ELF-1 (cell line): ENCODE results near the gene MAP1B.
A peak's percentile ranks its signal among the peaks of the same experiment; 100 is the strongest.

Experiments
- DNase-seq: peaks from one replicate; pipeline ENCODE4 v3.0.0-alpha.2; 2016; ENCODE audit warnings: low read depth, low spot score

The MAP1B gene

GRCh38 chr5:72191404-72191803, 84.1 kb downstream of the MAP1B start:
- no peak for DNase-seq

GRCh38 chr5:72194846-72195245, 87.6 kb downstream of the MAP1B start:
- DNase-seq, result no peak

- no peak for DNase-seq
These were observed 88.3 kb downstream of the MAP1B start for GRCh38 chr5:72195581-72195980.

- DNase-seq, result no peak
These were observed 90.1 kb downstream of the MAP1B start for GRCh38 chr5:72197393-72197792.

- DNase-seq, result no peak
These were observed 92.4 kb downstream of the MAP1B start for GRCh38 chr5:72199681-72200080.

- DNase-seq, result no peak
These were observed 95.1 kb downstream of the MAP1B start for GRCh38 chr5:72202331-72202825.

- DNase-seq, result peak; percentile 48
These were observed 96.1 kb downstream of the MAP1B start for GRCh38 chr5:72203251-72203845.

- DNase-seq, result no peak
These were observed 97.7 kb downstream of the MAP1B start for GRCh38 chr5:72204946-72205345.

GRCh38 chr5:72205431-72206009, 98.2 kb downstream of the MAP1B start:
- no peak for DNase-seq

GRCh38 chr5:72206160-72206559, 98.9 kb downstream of the MAP1B start:
- DNase-seq, result no peak

- DNase-seq, result no peak
These were observed 99.7 kb downstream of the MAP1B start for GRCh38 chr5:72206994-72207393.

GRCh38 chr5:72208324-72208926, 101.2 kb downstream of the MAP1B start:
- DNase-seq, result no peak

- no peak for DNase-seq
These were observed 102.2 kb downstream of the MAP1B start for GRCh38 chr5:72209147-72210115.

GRCh38 chr5:72210888-72211678, 103.8 kb downstream of the MAP1B start:
- no peak for DNase-seq

- DNase-seq, result no peak
These were observed 104.9 kb downstream of the MAP1B start for GRCh38 chr5:72212171-72212570.

- DNase-seq, result no peak
These were observed 106.2 kb downstream of the MAP1B start for GRCh38 chr5:72213482-72213881.

- no peak for DNase-seq
These were observed 106.9 kb downstream of the MAP1B start for GRCh38 chr5:72214168-72214567.

GRCh38 chr5:72216756-72217155, 109.5 kb downstream of the MAP1B start:
- no peak for DNase-seq

- DNase-seq, result no peak
These were observed 113.8 kb downstream of the MAP1B start for GRCh38 chr5:72221099-72221498.

GRCh38 chr5:72221541-72221940, 114.3 kb downstream of the MAP1B start:
- no peak for DNase-seq

- no peak for DNase-seq
These were observed 115.2 kb downstream of the MAP1B start for GRCh38 chr5:72222521-72222920.
